Epithelial cell of proximal tubule (primary cell): ENCODE data around the gene MS4A12. TPM values are rescaled to one million over a fixed set of nuclear protein-coding genes. Genes with fewer than 3 reads are reported as not detected.

Experiments
- DNase-seq: peaks from one replicate; pipeline ENCODE4 v3.0.0-alpha.2; 2011; ENCODE audit warnings: low read depth
- H3K4me3 ChIP-seq: 2 replicates; pipeline ENCODE4 v1.5.1; 2011; ENCODE audit warnings: low read depth, mild to moderate bottlenecking, low read length
- total RNA-seq: library from RNA; depleted of rRNA; stranded (reverse); fragments of >200 nt; gene quantifications from 2 replicates; pipeline ENCODE4 v1.2.3, GENCODE V29; 2015
- TF ChIP-seq, protein P1 (sequence below): conservative IDR thresholded peaks from 2 replicates; pipeline ENCODE4 v1.5.1; 2012; ENCODE audit warnings: low read depth, mild to moderate bottlenecking, low read length

MS4A12 gene
- total RNA-seq, 1 donor from 2014 or later, result not detected

DNA sequence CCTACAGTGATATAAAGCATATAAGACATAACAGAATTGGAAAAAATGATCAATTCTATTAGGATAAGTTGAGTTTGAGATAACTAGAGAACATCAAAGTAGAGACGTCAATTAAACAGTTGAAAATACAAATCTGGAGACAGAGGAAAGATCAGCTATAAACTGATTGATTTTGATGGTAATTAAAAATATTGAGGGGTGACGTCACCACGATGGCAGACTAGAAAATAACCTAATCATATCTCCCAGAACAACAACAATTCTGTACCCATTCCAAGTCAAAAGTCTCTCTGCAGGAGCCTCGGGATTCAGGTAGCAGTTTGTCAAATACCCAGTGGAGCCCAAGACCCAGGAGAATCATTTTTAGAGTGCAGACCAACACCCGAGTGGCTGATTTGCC lies 51.5 kb downstream of the MS4A12 start:
- TF ChIP-seq, protein P1, sequence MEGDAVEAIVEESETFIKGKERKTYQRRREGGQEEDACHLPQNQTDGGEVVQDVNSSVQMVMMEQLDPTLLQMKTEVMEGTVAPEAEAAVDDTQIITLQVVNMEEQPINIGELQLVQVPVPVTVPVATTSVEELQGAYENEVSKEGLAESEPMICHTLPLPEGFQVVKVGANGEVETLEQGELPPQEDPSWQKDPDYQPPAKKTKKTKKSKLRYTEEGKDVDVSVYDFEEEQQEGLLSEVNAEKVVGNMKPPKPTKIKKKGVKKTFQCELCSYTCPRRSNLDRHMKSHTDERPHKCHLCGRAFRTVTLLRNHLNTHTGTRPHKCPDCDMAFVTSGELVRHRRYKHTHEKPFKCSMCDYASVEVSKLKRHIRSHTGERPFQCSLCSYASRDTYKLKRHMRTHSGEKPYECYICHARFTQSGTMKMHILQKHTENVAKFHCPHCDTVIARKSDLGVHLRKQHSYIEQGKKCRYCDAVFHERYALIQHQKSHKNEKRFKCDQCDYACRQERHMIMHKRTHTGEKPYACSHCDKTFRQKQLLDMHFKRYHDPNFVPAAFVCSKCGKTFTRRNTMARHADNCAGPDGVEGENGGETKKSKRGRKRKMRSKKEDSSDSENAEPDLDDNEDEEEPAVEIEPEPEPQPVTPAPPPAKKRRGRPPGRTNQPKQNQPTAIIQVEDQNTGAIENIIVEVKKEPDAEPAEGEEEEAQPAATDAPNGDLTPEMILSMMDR, result no peak

More for the DNA sequence above, 51.5 kb downstream of the MS4A12 start:
- no peak overlapping the region for H3K4me3 ChIP-seq
- no peak for DNase-seq

Other genes with a start within 250 kb of the MS4A12 start
- gene MS4A4E, start 249.6 kb upstream of the MS4A12 start, total RNA-seq, result not detected in 2 replicates
- not detected in 2 replicates for gene MS4A4A, start 212.1 kb upstream of the MS4A12 start, total RNA-seq
- not detected in 2 replicates for gene MS4A6E, start 165.5 kb upstream of the MS4A12 start, total RNA-seq
- gene MS4A7, start 114.2 kb upstream of the MS4A12 start, total RNA-seq, result not detected in 2 replicates
- not detected in 2 replicates for gene MS4A14, start 96.3 kb upstream of the MS4A12 start, total RNA-seq
- not detected in 2 replicates for gene MS4A5, start 63.2 kb upstream of the MS4A12 start, total RNA-seq
- gene MS4A1, start 36.9 kb upstream of the MS4A12 start, total RNA-seq, result not detected in 2 replicates
- not detected in 2 replicates for gene MS4A13, start 22.6 kb downstream of the MS4A12 start, total RNA-seq
- gene MS4A8, start 206.8 kb downstream of the MS4A12 start, total RNA-seq, result not detected in 2 replicates
- gene MS4A18, start 231.9 kb downstream of the MS4A12 start, total RNA-seq, result not detected in 2 replicates